Measurements from ENCODE around the gene ROPN1B. TPM values are rescaled to one million over a fixed set of nuclear protein-coding genes. Genes with fewer than 3 reads are reported as not detected.
"Not testable (repeated sequence)": the region's sequence is repeated elsewhere in the genome, so short reads cannot be mapped to it uniquely, and the experiment has no call there.

ROPN1B gene
- total RNA-seq, 1 experiment from 2014 or later, result not detected

- peak overlapping the region; percentile 92 for H3K27ac Mint-ChIP-seq (ENCODE audit: unreplicated experiment)
- intact Hi-C loops (cut with micrococcal nuclease; ENCODE audit: unreplicated experiment), result loop anchor here (1.0 kb wide), 1 partner anchor 94 kb away; the partner anchor contains the start of gene SLC41A3
- POLR2A ChIA-PET, result no interaction called here
Observed at GRCh38 chr3:125990253-125990970, 21.4 kb downstream of the ROPN1B start.

GRCh38 chr3:125996751-125997150, 27.8 kb downstream of the ROPN1B start:
- H3K9me3 Mint-ChIP-seq (ENCODE audit: unreplicated experiment), result peaks cover 35% of the 10 kb centered on the region
- H3K27me3 ChIP-seq (replicated peaks; ENCODE audit: control insufficient read depth, insufficient read depth, low read length); H3K4me3 ChIP-seq (ENCODE audit: low read depth, low read length); DNase-seq; H3K4me1 Mint-ChIP-seq (ENCODE audit: low read depth, unreplicated experiment); H3K4me1 ChIP-seq; BruUV-seq (replicated peaks); POLR2A ChIA-PET; H3K4me3 Mint-ChIP-seq (ENCODE audit: unreplicated experiment); H3K27me3 Mint-ChIP-seq (ENCODE audit: insufficient read depth, unreplicated experiment); H3K36me3 ChIP-seq (ENCODE audit: control insufficient read depth, insufficient read depth, low read length); H3K36me3 Mint-ChIP-seq (ENCODE audit: insufficient read depth, unreplicated experiment); CTCF ChIA-PET; H3K27ac Mint-ChIP-seq (ENCODE audit: unreplicated experiment); intact Hi-C loops (cut with micrococcal nuclease; ENCODE audit: unreplicated experiment); H3K9me3 ChIP-seq: not testable (repeated sequence)

More at GRCh38 chr3:125990253-125990970, 21.4 kb downstream of the ROPN1B start:
- peak; percentile 86 to 93 for DNase-seq
- H3K27me3 Mint-ChIP-seq (ENCODE audit: insufficient read depth, unreplicated experiment), result peaks cover 11% of the 10 kb centered on the region
- peak overlapping the region; percentile 97 for H3K4me3 Mint-ChIP-seq (ENCODE audit: unreplicated experiment)
- BruUV-seq (replicated peaks), result no TSS peak
- no peak for TF ChIP-seq CTCF (IDR thresholded peaks at IDR 0.05; ENCODE audit: insufficient read depth in 1 of 2, low read depth in 1 of 2, low read length in 1 of 2, severe bottlenecking in 1 of 2, unreplicated experiment in 1 of 2)
- Histone ChIP-seq H3K27me3 (replicated peaks; ENCODE audit: control insufficient read depth, insufficient read depth, low read length) (no peaks in the 10 kb centered on the region), H3K4me3 (ENCODE audit: low read depth, low read length) (peak overlapping the region; percentile 66), H3K9me3 (no peaks in the 10 kb centered on the region), H3K4me1 (no peaks in the 10 kb centered on the region), H3K36me3 (ENCODE audit: control insufficient read depth, insufficient read depth, low read length) (no peaks in the 10 kb centered on the region)
- H3K4me1 Mint-ChIP-seq (ENCODE audit: low read depth, unreplicated experiment), result no peaks in the 10 kb centered on the region
- CTCF ChIA-PET, result no interaction called here
- peaks cover 7% of the 10 kb centered on the region for H3K36me3 Mint-ChIP-seq (ENCODE audit: insufficient read depth, unreplicated experiment)
- no peaks in the 10 kb centered on the region for H3K9me3 Mint-ChIP-seq (ENCODE audit: unreplicated experiment)

GRCh38 chr3:126002189-126002588, 33.2 kb downstream of the ROPN1B start:
- H3K4me1 ChIP-seq, result no peaks in the 10 kb centered on the region
- H3K4me3 ChIP-seq (ENCODE audit: low read depth, low read length), result no peak overlapping the region
- no peaks in the 10 kb centered on the region for H3K36me3 Mint-ChIP-seq (ENCODE audit: insufficient read depth, unreplicated experiment)
- H3K36me3 ChIP-seq (ENCODE audit: control insufficient read depth, insufficient read depth, low read length), result no peaks in the 10 kb centered on the region
- no peak for TF ChIP-seq CTCF (IDR thresholded peaks at IDR 0.05; ENCODE audit: insufficient read depth in 1 of 2, low read depth in 1 of 2, low read length in 1 of 2, severe bottlenecking in 1 of 2, unreplicated experiment in 1 of 2)
- ChIA-PET POLR2A (no interaction called here), CTCF (no interaction called here)
- no peaks in the 10 kb centered on the region for H3K4me1 Mint-ChIP-seq (ENCODE audit: low read depth, unreplicated experiment)
- H3K9me3 Mint-ChIP-seq (ENCODE audit: unreplicated experiment), result peaks cover 38% of the 10 kb centered on the region
- no peaks in the 10 kb centered on the region for H3K27me3 ChIP-seq (replicated peaks; ENCODE audit: control insufficient read depth, insufficient read depth, low read length)
- BruUV-seq (replicated peaks), result no TSS peak
- DNase-seq, result no peak
- no peak overlapping the region for H3K27ac Mint-ChIP-seq (ENCODE audit: unreplicated experiment)
- no peaks in the 10 kb centered on the region for H3K27me3 Mint-ChIP-seq (ENCODE audit: insufficient read depth, unreplicated experiment)
- H3K4me3 Mint-ChIP-seq (ENCODE audit: unreplicated experiment), result no peak overlapping the region
- no peaks in the 10 kb centered on the region for H3K9me3 ChIP-seq
- intact Hi-C loops (cut with micrococcal nuclease; ENCODE audit: unreplicated experiment), result no loop called here

All from Caco-2 (cell line).